ENCODE data around the gene SKP1.

SKP1 gene

DNA sequence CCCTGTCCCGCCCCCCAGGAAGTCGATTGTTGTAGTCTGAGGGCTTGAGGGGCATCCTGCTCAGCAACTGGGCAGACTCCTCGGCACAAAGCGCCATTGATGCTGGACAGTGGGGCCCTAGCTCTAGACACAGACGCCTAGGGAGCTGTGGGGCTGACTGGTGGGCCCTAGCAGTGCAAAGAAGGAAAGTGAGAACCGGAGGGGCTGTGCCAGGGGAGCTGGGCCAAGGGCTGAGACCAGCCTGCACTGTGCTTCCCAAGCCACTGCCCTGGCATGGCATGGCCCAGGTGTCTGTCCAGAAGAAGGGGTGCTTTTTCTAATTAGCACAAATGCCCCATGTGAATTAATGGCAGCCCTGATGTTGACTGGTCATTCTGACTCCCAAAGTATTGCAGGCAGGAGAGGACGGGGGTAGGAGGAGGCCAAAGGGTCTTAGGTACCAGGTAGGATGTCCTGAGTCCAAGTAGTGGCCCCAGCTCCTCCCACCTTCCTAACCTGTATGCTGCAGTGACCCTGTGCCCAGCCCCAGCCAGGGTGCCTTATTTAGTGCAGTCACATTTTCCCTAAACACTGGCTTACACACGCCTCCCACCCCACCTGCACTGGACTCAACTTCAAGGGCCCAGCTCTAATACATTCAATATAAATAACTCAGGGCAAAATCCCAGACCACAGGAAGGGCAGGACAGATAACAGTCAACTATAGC, 46.4 kb downstream of the SKP1 start:
- DNase-seq (ENCODE audit: low read depth, low spot score): no peak

DNA sequence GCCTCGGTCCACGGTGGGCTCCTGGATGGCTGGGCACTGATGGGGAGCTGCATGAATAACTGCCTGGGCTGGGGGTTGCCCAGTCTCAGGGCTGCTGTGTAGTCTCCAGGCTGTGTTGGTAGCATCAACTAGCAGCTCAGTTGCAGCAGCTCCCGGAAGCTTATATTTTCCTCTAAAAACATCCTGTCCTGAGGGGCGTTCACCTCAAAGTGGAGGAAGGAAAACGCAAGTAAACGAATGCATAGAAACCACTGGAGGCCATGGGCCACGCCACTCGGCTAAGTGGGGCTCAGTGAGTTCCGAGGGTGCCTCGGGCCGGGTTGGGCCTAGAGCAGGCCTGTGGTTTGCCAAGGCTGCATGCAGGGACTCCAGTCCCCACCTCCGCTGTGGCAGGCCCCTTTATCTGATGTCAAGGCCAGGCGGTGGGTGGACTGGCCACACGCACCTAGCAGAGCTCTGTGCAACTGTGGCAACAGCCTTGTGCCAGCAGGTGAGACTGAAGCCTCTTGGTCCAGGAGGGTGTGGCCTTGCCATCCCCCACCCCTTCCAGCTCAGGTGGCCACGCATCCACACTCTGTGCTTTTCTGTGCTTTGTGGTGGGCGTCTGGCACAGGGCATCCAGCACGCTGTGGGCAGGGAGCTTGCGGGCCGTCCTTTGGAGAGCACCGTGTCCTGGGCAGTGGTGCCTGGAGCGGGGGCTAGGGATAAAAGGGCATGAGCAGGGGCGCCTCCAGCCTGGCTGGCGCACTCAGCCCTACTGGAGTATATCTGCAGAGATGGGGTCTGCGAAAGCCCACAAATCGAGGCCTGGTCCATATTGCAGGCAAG, 47.1 kb downstream of the SKP1 start:
- DNase-seq (ENCODE audit: low read depth, low spot score): no peak

DNA sequence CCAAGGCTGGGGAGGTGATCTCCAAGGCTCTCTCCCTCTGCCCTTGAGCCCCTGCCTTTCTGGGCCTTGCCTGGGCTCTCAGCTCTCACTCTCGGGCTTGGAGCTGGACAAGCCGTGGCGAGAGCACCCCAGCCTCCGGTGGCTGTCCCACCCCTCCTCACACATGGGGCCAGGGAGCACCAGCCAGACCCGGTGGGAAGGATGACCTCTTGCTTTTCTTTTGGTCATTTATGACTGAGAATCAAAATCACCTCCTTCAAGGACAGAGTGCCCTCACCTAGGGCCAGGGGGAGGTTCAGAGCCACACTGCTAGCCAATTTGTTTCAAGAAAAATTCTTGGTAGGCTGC, 48.1 kb downstream of the SKP1 start:
- DNase-seq (ENCODE audit: low read depth, low spot score): no peak

DNA sequence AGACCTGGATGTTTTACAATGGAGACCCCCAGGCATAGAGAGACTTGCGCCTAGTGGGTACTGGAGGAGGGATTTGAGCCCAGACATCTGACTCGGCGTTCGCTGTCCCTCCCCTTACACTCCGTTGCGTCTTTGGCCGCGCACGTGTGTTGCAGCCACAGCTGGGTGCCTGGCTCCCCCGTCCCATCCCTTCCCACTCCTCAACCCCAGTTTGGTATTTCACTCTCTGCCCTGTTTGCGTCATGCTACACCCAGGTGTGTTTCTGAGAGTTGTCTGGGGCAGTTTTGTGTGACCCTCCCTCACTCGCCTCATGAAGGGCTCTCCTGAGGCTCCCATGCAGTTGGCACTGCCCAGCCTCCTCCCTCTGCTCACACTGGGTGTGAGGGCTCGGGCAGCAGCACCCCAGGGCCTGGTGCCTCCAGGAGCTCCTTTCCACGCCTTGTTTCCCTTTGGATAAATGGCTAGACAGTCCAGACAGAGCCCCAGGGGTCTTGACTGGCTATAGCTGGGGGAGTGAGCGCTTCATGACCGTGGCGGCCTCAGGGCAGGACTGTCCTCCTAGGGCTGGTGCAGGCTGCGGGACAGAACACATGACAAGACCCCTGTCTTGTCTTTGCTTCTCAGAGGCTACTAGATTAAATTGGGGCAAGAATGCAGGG, 48.6 kb downstream of the SKP1 start:
- DNase-seq (ENCODE audit: low read depth, low spot score): no peak

DNA sequence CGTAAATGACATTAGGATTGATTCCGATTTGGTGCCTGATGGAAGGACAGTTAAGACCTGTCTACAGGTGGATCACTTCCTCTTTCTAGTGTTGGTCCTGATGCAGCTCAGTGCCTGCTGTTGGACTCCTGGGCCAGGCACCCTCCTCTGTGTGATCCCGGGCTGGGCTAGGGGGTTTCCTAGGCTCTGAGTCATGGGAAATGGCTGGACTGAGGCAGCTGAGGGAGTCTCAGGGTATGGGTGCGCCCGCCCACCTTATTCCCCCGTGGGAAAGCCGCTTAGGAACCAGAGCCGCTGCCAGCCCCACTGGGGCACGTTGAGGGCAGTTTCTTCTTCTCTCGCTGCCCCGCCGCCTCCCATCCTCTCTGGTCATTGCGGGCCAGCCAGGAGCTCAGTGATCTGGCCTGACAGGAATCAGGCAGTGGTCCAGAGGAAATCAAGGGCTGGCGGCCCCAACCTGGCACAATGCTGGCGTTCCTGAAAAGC, 49.3 kb downstream of the SKP1 start:
- DNase-seq (ENCODE audit: low read depth, low spot score): no peak

DNA sequence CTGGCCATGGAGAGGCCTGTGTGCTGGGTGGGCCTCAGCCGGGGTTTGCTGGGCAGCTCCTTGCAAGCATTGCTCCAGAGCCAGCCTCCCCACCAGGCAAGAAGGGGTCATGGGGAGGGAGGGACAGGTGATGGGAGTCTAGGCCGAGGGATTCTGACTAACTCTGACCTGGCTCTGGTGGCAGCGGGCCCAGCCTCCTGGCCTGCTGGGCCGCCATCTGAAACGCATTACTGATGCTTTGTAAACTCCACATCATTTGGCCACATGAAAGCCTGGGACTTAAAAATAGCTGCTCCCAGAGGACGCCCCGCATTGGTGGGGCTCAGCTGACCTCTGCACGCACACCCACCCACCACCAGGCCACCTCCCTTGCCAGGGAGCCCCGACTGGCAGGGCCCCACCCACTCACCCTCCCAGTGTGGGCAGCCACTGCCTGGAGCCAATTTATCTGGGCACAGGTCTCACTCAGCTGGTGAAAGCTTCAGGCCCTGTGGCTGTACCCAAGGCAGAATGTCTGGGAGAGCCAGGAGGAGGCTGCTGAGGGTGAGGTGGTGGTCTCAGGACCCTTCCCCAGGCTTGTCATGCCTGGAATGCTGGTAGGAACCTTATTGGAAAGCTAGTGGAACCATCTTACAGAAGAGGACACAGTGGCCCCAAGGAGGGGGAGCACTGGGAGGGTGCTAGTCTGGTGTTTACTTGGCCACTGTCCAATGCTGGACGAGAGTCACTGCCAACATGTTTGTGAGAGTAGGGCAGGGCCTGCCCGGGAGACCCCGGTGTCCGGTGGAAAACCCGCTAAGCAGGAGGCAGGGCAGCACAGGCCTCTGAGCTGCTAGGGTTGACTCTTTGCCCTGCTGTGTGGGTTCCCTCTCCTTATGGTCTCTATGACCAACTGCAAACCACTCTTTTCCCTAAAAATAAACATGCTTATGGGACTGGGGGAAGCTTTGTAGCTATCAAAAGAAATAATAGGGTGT, 51.4 kb downstream of the SKP1 start:
- no peak for DNase-seq (ENCODE audit: low read depth, low spot score)

DNA sequence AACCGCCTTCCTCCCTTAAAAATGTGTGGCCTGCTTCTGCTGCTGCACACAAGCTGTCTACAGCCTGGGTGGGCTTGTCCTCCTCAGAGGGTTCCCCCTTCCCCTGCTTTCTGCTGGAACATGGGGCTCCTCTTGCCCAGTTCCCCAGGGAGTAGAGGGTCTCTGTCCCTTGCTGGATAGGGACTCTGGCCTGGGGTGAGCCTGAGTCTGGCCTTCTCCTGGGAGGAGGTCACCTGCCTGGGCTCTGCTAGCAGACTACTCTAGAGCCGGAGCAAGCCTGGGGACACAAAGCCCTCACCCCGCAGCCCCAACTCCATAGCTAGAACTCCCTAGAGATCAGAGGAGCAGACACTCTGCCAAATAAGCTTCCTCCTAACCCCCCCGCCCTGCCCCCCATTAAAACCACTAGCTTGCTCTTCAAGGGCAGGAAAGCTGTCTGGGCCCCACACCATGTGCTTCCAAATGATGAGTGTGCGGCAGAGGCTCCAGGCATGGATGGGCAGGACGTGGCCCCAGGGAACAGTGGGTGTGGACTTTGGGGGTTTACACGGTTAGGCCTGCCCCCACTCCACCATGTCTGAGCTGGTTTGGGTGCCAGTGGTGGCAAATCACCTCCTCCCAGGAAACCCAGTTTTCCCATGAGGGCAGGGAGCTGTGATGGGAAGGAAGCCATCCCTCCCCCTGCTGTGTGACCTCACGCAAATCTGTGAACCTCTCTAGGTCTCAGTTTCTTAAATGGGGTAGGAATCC, 52.3 kb downstream of the SKP1 start:
- no peak for DNase-seq (ENCODE audit: low read depth, low spot score)

DNA sequence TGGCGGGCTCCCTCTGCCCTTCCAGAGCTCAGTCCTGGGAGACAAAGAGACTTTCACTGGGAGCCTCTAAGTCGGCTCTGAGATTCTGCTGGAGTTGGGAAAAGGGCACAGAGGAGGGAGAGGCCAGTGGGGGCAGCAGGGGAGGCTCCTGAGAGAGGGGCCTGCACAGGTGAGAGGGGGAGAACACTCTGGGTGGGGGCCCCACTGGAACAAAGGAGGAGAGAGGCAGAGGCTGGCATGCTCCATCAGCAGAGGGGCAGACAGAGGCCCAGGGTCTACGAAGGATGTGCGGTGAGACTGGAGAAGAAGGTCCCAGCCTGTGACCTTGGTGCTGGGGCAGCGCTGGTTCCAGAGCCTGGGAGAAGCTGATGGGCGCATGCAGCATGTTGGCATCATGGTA, 53.4 kb downstream of the SKP1 start:
- DNase-seq (ENCODE audit: low read depth, low spot score): no peak

DNA sequence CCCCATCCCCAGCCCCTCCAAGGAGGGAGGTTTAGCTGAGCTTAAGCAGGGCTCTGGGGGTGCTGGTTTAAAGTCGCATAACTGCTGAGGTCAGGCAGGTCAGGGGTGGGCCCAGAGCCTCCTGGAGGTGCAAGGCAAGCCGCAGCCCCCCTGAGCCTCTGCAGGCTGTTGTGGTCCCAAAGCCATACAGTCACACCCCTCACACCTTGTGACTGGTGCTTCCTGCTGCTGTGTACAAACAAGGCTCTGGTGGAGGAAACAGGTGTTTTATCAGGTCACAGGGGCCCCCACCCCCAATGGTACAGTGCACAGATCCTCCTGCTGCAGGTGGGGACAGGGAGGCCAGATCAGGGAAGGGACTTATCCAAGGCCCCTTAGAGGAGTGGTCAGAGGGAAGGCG, 54.2 kb downstream of the SKP1 start:
- DNase-seq (ENCODE audit: low read depth, low spot score): no peak

DNA sequence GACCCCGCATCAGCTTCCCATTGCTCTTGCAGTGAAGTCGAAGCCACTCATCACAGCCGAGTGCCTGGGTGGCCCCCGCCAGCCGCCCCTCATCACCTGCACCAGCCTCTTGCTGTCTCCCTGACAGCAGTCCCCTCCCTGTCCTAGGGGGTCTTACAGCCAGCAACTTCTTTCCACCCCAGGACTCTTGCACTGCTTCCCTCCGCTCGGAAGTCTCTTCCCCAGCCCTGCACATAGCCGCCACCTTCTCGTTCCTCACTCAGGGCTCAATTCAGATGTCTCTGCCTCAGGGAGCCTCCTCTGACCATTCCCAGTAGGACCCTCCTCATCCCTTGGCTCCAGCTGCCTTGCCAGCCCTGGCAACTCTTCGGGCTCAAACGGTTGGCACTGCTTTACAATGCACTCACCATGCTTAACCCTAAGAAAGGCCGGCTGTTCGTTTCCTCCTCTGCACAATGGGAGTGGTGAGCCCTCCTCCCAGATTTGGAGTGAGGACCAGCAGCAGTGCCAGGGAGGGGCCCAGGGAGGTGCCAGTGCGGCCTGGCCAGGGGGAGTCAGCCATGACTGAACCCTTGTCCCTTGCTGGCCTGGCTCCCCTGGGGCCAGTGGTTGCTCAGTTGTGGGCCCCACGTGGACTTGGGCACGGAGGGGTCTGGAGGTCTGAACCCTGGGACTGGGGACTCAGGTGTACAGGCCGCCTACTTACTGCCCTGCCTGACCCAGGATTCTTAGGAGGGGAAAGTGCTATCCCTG, 56.2 kb downstream of the SKP1 start:
- DNase-seq (ENCODE audit: low read depth, low spot score): no peak

DNA sequence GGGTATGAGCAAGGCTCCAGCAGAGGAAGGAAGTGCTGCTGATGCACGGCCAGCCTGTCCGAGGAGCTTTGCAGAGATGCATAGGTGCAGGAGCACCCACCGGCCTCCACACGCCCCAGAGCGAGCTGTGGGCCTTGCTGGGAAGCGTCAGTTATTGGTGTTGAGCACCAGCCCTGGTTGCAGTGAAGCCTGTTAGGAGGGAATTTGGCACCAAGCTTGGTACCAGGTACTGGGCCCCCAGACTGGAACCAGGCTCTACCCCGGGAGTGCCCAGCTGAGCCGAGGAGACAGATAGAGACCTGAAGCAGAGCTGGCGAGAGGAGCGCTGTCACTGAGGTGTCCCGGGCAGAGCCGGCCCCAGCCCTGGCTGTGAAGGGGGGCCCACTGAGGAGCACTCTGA, 57.0 kb downstream of the SKP1 start:
- DNase-seq (ENCODE audit: low read depth, low spot score): no peak

DNA sequence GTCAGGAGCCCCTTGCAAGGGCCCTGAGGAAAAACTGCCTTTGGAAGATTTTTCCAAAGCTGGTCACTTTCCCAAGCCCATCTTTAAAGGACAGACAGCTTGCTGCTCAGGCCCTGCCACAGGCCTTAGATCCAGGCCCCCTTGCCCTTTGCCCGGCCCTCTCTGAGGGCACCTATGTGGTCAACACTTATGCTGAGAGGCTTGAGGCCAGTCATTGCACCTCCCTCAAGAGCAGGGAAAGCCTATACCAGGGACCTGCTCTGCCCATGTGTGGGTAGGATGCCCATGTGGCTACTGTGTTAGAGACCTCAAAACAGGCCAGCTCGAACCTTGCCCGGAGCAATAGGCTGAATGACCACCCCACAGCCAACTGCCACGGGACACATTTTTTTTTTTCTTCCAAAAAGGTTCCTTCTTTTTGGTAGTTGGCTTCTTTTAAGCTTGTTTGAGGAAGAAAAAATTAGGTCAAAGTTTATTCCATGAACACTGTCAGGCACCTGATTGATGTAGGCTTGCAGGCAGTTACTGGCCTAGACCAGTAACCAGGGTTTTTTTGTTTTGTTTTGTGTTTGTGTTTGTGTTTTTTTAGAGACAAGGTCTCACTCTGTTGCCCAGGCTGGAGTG, 58.4 kb downstream of the SKP1 start:
- DNase-seq (ENCODE audit: low read depth, low spot score): no peak

DNA sequence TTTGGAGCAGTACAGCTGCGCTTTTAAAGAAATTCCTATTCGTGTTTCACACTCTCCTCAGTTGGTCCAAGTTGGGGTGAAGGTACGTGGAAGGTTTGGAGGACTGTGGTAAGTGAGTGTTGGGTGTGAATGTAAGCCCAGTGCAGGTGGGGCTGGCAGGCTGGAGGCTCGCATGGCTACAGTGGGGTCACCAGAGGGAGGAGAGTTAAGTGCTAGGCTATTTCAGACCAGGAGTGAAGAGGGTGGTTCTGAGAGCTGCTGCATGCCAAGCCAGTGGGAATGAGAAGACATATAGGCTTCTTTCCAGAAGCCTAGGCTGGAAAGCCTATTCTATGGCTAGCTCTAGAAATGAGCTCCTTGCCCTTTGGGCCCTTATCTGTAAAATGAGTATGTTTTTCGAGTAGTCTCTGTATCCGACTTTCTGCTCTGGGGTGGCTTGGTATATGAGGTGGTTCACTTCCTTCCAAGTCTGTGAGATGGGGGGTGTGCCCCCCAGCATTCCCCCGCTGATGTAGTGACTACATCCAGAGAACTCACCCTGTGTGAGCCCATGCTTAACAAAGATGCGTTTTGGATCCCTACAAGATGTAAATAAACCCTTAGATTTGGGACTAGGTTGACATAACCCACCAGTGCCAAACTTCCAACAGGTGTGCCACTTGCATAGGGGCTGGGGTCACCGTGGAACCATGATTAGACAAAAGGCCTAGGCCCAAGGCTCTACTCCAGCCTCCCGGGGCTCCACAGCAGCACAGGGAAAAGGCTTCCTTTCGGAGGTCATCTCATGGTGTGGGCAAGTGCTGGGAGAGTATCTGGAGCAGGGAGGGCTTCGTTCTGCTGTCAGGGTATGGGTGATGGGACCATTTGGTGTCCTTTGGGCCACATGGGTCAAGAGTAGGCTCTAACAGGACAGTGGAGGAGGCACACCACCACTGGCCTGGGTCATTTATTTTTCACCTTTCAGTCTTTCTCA, 59.7 kb downstream of the SKP1 start:
- no peak for DNase-seq (ENCODE audit: low read depth, low spot score)

DNA sequence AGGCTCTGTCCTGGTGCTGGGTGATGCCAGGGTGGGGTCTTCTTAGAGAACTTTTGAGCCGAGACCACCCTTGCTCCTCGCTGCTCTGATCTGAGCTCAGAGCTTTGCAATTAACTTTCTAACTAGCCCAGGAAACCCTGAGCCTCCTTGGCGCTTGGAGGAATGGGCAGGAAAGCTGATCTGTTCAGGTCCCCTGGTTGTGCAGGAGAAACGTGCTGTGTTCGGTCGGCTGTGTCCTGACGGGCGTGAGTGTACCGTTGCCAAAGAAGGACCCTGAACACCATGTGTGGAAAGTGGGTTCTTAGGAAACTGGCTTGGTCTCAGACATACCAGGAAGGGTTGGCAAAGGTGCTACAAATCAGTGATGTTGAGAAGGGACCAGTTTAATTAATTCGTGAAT, 60.5 kb downstream of the SKP1 start:
- no peak for DNase-seq (ENCODE audit: low read depth, low spot score)

DNA sequence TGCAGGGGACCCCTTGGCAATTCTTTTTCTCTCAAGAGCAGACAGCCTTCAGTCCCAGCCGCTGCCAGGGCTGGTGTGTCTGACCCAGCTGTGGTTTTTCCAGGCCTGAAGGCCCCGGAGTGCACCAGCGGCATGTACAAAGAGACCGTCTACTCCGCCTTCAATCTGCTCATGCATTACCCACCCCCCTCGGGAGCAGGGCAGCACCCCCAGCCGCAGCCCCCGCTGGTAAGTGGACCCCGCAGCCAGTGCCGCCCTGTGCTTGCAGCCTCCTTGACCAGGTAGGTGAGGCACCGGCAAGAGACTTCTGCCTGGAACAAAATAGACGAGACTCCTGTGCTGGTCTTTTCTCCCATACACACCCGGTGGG, 61.0 kb downstream of the SKP1 start:
- no peak for DNase-seq (ENCODE audit: low read depth, low spot score)

DNA sequence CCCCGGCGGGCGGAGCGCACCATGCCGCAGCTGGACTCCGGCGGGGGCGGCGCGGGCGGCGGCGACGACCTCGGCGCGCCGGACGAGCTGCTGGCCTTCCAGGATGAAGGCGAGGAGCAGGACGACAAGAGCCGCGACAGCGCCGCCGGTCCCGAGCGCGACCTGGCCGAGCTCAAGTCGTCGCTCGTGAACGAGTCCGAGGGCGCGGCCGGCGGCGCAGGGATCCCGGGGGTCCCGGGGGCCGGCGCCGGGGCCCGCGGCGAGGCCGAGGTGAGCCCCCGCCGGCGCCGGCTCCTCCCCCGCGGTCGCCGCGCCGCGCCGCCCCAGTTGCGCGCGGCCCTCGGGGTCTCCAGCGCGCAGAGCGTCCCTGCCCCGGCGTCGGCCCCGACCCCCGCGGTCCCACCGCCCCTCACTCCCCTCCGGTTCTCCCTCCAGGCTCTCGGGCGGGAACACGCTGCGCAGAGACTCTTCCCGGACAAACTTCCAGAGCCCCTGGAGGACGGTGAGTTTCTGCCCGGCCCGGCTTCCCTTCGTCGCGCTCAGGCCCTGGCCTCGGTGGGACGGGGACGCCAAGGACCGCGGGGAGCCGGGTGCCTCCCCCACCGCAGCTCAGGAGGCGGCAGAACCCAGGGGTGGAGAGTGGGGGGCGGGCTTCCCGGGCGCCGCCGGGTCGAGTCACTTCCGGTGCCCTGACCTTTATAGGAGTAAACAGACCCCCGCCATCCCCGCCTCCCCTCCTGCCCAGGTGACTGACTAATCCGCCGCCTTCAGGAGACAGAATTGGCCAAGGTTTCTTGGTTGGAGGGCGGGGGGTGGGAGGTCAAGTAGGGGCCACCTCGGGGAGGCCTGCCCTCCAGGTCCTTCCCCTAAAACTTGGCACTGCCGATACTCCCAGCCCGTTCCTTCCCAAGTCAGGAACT, 61.6 kb downstream of the SKP1 start:
- peak; percentile 37 for DNase-seq (ENCODE audit: low read depth, low spot score)
